Brain pericyte (primary cell): ENCODE measurements around the gene OBSCN.
"Not testable (repeated sequence)": the region's sequence is repeated elsewhere in the genome, so short reads cannot be mapped to it uniquely, and the experiment has no call there.

Experiments used
- DNase-seq: peaks from one replicate; pipeline ENCODE4 v3.0.0-alpha.2; 2012; ENCODE audit warnings: low read depth, low spot score

The OBSCN gene

DNA sequence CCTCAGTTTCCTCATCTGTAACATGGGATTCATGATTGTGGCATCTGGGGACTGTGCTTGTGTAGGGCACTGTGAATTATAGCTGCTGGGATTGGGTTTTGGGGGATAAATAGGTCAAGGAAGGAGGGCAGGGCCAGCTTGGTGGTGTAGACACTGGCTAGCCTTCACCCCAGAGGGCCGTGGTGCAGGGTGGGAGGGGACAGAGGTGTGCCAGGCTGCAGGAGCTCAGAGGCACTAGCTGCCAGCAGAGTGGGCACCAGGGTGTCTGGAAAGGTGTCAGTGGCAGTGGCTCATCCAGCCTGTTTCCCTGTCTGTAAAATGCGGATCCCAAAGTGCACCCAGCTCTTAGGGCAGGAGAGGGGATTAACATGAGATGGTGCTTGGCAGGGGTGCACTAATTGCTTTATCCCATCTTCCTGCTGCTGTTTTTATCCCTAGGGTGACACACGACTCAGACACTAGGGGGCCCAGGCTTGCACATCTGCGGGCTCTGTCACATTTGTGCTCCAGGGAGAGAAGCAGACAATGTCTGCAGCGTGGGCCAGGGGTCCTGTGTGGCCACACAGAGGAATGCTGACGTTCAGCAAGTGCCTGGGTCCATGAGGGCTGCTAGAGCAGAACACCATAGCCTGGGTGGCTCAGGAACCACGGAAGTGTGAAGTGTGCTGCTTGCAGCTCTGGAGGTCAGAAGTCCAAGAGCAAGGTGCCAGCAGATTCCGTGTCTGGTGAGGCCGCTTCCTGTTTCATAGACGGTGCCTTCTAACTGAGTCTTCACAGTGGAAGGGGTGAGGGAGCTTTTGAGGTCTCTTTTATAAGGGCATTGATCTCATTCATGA is 19.3 kb downstream of the OBSCN start:
- DNase-seq: no peak

DNA sequence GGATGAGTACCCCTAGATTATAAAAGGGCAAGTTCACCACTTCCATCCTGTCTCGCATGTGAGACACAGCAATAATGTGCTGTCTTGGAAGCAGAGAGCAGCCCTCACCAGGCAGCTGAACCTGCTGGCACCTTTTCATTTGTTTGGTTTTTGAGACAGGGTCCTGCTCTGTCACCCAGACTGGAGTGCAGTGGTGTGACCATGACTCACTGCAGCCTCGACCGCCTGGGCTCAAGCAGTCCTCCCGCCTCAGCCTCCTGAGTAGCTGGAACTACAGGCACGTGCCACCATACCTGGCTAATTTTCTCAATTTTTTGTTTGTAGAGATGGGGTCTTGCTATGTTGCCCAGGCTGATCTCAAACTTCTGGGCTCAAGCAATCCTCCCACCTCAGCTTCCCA is 20.3 kb downstream of the OBSCN start:
- DNase-seq: not testable (repeated sequence)

DNA sequence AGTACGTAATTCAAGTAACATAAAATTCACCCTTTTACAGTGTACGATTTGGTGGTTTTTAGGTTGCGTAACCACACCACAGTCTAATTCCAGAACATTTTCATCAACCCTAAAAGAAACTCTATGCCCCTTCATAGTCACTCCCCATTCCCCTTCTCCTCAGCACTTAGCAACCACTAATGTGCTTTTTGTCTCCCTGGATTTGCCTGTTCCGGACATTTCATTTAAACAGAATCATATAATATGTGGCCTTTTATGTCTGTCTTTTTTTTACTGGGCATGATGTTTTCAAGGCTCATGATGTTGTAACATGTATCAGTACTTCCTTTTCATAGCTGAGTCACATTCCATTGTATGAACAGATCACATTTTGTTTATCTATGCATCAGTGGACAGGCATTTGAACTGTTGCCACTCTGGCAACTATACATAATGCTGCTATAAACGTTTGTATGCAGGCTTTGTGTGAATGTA is 20.8 kb downstream of the OBSCN start:
- DNase-seq: no peak

DNA sequence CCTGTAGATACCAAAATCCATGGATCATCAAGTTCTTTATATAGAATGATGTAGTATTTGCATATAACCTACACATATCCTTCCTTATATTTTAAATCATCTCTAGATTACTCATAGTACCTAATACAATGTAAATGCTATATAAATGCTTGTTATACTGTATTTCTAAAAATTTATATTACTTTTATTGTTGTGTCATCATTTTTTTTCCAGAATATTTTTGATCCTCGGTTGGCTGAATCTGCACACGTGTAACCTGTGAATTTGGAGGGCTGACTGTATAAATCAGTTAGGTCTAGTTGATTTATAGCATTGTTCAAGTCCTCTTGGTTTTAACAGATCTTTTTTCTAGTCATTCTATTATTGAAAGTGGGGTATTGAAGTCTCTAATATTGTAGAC is 23.3 kb downstream of the OBSCN start:
- no peak for DNase-seq

DNA sequence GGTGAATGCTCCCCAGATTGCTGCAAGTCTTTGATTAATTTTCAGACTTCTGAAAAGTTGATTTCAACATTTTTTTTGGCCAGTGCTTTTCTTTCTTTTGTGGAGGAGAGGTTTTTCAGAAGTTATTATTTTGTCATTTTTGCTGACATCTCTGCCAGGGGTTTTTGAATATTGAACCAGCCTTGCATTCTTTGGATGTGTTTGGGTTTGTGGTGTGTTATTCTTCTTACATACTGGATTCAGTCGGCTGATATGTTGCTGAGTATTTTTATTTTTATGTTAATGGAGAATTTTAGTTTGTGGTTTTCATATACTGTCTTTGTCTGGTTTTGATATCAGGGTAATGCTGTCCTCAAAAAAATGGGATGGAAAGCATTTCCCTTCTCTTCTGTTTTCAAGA is 25.3 kb downstream of the OBSCN start:
- no peak for DNase-seq

DNA sequence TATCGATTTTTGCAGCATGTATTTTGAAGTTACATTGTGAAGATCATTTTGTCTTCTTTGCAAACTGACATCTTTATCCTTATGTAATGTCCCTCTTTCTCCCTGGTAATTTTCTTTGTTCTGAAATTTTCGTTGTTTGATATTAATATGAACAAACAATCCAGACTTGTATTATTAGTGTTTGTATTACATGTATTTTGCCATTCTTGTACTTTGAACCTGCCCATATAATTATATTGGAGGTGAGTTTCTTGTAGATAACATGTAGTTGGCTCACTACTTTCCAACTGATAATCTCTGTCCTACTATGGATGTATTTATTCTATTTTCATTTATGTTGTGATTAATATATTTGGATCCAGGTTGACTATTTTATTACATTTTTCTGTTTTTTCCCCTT is 27.1 kb downstream of the OBSCN start:
- DNase-seq: no peak

DNA sequence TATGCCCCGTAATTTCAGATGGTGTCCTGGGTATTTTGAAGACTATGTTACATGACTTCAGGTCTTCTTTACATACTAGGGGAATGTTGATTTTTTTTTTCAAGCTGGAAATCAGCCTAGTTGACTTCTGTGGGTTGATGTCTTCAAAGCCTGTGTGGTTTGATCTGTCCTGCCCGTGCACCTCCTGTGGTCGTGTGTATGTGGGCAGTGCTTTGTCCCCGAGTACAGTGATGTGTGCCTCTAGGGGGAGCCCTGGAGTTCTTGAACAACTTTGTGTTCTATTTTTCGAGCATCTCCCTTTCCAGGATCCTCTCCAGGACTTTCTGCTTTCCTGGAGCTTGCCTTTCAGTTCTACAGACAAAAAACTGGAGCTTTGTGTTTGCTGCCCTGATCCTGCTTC is 28.9 kb downstream of the OBSCN start:
- no peak for DNase-seq

DNA sequence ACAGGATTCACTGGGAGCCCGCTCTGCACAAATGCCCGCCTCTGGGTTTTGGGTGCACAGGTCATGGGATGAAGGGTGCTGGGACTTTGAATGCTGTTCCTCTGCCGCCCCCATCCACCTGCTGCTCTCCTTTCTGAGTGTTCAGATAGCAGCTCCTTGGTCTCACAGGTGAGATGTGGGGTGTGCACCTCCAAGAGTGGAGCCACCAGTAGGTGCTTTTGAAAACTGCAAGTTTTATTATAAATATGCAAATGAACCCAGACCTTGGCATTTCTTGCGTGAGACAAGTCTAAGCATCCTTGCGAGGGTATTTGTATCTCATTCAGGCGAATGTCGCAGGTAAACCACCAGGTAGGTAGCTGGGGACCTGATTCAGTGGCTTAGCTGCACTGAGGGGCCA is 30.2 kb downstream of the OBSCN start:
- DNase-seq: no peak

DNA sequence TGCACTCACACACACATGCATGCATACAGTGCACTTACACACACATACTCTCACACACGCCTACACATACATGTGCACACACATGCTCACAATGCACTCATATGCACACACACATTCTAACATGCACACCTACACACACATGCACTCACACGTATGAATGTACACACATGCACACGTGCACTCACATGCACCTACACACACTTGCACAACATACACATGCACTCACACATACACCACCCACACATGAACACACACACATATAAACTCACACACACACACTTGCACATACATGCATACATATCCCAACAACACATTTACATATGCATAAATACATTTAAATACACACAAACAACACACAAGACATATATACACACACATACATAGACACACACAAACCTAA is 30.6 kb downstream of the OBSCN start:
- no peak for DNase-seq

DNA sequence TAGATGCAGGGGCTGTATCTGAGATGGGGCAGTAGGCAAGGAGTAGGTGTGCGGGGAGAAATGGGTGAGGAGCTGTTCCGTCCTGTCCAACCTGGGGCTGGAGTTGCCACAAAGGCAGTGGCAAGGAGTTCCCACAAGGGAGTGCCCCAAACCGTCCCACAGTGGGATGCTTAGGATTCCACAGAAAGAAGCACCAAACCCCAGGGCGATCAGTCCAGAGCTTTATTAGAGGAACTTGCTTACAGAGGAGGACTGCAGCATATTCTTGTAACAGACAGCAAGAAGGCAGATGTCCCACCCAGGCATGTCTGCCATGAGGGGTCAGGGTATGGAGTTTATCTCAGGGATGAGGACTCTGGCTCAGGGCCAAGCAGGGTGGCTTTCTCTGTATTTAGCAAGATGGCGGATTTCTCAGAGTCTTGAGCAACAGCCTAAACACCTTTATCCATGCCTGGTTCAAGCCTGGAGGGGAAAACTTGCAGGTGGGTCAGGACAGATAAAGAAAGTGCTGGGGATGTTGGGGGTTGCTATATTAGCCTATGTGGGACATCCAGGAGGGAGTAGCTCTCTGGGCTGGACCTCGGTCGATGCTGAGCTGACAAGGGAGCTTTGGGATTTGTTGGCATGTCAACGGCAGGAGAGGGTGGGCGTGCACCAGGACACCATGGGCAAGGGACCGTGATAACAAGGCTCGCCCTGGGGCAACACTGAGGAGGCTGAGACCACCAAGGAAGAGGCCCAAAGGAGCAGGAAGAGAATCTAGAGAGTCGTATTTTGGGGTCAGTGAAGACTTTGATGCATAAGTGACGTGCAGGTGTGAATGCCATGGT is 32.8 kb downstream of the OBSCN start:
- DNase-seq: no peak

DNA sequence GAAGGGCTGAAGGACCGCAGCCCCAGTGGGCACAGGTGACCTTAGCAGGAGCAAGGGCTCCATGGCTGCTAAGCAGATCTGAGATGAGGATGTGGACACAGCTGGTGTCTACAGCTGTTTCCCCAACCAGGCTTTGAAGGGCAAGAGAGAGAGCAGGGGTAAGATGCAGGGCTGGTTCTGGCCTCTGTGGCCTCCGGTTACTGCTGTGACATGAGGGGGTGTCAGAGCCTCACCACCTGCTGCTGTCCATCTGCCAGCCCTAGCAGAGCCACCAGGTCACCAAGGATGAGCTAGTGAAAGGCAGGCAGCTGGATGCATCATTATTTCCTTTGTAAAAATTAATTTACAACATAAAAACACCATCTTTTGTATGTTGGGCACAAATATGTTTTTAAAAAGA is 33.4 kb downstream of the OBSCN start:
- DNase-seq: no peak

DNA sequence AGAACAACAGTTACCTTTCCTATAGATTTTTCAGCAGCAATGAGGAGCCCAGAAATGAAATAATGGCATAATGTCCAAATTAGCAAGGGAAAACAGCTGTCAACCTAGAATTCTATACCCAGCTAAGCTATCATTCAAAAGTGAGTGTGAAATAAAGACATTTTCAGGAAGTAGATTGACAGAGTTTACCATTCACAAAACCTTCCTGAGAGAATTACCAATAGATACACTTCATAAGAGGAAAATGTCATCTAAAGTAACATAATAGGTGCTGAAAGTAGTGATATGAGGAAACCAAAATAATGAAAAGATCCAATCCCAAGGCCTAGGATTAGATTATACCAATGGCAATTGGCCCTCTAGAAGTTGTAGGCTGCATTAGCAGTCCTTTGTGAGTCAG is 34.6 kb downstream of the OBSCN start:
- DNase-seq: no peak

DNA sequence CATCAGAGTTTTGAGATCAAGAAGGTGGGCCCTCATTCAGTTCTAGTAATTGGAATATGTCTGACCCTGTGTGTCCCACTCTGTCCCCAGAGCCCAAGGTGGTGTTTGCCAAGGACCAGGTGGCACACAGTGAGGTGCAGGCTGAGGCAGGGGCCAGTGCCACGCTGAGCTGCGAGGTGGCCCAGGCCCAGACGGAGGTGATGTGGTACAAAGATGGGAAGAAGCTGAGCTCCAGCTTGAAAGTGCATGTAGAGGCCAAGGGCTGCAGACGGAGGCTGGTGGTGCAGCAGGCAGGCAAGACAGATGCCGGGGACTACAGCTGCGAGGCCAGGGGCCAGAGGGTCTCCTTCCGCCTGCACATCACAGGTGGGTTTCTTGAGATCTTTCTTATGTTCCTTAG is 35.2 kb downstream of the OBSCN start:
- DNase-seq: no peak

DNA sequence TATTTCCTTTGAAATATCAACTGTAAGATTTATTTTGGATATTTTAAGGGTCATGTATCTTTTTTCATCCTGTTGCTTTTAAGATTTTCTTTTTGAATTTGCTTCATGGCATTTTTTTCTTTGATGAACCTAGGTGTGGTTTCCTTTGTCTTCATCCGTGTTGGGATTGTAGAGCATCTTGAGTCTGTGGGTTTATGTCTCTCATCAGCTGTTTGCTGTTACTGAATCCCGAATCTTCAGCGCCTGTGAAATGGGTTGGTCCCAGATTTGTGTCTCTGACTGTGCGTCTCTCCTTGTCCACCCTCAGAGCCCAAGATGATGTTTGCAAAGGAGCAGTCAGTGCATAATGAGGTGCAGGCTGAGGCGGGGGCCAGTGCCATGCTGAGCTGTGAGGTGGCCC is 36.1 kb downstream of the OBSCN start:
- not testable (repeated sequence) for DNase-seq

DNA sequence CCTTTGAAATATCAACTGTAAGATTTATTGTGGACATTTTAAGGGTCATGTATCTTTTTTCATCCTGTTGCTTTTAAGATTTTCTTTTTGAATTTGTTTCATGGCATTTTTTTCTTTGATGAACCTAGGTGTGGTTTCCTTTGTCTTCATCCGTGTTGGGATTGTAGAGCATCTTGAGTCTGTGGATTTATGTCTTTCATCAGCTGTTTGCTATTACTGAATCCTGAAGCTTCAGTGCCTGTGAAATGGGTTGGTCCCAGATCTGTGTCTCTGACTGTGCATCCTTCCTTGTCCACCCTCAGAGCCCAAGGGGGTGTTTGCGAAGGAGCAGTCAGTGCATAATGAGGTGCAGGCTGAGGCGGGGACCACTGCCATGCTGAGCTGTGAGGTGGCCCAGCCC is 37.3 kb downstream of the OBSCN start:
- no peak for DNase-seq

DNA sequence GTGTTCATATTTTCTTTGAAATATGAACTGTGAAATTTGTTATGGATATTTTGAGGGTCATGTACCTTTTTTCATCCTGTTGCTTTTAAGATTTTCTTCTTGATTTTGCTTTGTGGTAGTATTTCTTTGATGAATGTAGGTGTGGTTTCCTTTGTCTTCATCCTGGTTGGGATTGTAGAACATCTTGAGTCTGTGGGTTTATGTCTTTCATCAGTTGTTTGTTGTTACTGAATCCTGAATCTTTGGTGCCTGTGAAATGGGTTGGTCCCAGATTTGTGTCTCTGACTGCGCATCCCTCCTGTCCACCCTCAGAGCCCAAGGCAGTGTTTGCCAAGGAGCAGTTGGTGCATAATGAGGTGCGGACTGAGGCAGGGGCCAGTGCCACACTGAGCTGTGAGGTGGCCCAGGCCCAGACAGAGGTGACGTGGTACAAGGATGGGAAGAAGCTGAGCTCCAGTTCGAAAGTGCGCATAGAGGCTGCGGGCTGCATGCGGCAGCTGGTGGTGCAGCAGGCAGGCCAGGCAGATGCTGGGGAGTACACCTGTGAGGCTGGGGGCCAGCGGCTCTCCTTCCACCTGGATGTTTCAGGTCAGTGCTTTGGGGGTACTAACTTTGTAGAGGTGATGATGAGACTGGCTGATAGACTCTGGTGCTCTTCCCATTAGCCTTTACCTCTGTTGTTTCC is 38.5 kb downstream of the OBSCN start:
- DNase-seq: no peak

DNA sequence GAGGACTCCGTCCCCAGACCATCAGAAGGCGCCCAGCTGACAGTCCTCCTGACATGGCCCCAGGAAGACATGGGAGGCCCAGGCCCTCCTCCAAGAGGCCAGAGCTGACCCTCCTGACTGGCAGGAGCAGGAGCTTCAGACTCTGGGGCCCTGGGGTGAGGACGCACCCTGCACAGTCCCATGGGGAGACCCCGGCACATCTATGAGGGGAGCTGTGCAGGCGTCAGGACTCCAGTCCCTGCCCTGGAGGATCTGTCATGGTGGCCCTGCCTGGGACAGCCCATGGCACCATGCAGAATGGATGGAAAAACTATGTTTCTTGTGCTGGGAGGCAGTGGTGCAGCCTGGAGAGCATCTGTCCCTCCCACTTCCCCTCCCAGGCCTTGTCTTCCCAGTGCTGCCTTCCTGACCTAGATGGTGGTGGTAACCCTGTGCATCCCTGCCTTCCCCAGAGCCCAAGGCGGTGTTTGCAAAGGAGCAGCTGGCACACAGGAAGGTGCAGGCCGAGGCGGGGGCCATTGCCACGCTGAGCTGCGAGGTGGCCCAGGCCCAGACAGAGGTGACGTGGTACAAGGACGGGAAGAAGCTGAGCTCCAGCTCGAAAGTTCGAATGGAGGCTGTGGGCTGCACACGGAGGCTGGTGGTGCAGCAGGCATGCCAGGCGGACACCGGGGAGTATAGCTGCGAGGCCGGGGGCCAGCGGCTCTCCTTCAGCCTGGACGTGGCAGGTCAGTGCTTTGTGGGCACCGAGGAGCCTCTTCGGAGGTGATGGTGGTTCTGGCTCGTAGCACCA is 41.9 kb downstream of the OBSCN start:
- no peak for DNase-seq

DNA sequence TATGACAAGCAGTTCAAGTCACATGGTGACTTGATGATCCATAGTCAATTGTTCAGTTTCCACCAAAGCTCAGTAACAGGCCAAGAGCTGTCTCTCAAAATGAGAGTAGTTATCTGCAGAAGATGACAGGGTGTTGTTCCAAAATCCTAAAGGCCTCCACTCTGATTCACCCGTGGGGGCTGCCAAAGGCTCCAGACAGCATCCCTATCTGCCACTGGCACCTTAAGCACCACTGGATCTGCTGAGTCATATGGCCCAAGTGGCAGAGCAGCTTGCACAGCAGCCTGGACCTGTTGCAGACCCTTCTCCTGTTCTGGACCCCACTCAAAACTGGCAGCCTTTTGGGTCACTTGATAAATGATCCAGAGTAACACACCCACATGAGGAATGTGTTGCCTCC is 44.6 kb downstream of the OBSCN start:
- not testable (repeated sequence) for DNase-seq

DNA sequence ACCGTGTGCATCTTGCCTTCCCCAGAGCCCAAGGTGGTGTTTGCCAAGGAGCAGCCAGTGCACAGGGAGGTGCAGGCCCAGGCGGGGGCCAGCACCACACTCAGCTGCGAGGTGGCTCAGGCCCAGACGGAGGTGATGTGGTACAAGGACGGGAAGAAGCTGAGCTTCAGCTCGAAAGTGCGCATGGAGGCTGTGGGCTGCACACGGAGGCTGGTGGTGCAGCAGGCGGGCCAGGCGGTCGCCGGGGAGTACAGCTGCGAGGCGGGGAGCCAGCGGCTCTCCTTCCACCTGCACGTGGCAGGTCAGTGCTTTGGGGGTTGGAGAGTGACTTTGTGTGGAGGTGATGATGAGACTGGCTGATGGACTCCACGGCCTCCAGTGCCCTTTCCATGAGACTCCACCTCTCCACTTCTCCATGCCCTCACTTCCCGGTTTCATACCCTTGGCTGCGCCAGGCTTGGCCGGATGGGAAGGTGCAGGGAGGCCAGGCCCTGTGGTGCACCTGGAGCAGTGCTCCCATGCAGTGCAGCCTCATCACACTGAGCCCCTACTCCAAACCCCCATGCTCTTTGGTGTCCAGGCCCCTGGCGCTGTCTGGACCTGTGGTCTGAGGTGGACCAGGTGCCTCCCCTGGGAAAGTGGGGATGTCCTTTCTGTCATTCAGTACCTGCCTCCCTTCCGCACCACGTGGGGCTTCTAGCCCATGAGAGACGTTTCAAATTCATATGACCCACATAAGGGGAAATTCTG is 49.0 kb downstream of the OBSCN start:
- no peak for DNase-seq

DNA sequence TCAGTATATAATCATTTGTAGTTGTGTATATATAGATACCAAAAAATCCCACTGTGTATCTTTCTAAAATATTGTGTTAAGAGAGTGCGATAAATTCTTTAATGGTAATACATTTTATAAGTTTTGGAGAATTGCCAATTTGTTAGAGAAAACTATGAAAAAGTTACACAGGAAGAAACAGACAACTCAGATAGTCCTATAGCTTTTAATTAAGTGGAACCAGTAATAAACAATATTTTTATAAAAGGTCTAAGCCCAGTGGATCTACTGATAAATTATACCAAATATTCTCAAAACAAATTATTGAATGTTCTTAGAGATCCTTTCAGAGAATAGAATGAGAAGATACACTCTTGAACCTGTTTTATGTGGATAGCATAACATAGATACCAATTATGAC is 50.6 kb downstream of the OBSCN start:
- DNase-seq: no peak

DNA sequence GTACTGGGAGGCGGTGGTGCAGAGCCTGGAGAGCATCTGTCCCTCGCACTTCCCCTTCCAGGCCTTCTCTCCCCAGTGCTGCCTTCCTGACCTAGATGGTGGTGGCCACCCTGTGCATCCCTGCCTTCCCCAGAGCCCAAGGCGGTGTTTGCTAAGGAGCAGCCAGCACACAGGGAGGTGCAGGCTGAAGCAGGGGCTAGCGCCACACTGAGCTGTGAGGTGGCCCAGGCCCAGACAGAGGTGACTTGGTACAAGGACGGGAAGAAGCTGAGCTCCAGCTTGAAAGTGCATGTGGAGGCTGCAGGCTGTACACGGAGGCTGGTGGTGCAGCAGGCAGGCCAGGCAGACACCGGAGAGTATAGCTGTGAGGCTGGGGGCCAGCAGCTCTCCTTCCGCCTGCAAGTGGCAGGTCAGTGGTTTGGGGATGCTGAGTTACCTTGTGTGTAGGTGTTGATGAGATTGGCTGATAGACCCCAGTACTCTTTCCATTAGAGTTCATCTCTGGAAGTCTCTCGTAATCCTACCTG is 51.6 kb downstream of the OBSCN start:
- DNase-seq: no peak
